SK-N-SH treated with all-trans-retinoic acid at 6 μM for 48 hours (cell line): Measurements from ENCODE around the gene KLHL6.

Experiments
- ATAC-seq: fragments of 200-7000 bp; cut with Tn5 transposase; 3 replicates; pipeline ENCODE4 v1.9.1; 2020; ENCODE audit warnings: mild to moderate bottlenecking, moderate library complexity
- ARNTL ChIP-seq: fragments of 450-650 bp; formaldehyde crosslinking; IDR thresholded peaks from 2 replicates; pipeline ENCODE4 v1.5.0; 2020; ENCODE audit warnings: low read depth, mild to moderate bottlenecking, moderate library complexity, borderline replicate concordance
- BACH2 ChIP-seq: fragments of 250-450 bp; sonication (Bioruptor Pico); IDR thresholded peaks from 2 replicates; pipeline ENCODE4 v1.9.0; 2021; ENCODE audit warnings: mild to moderate bottlenecking, borderline replicate concordance
- CSDC2 ChIP-seq: fragments of 250-450 bp; sonication (Bioruptor Pico); IDR thresholded peaks from 2 replicates; pipeline ENCODE4 v1.5.0; 2020; ENCODE audit warnings: mild to moderate bottlenecking, moderate library complexity
- ESRRG ChIP-seq: fragments of 250-450 bp; sonication (Bioruptor Pico); IDR thresholded peaks from 2 replicates; pipeline ENCODE4 v1.6.1; 2021; ENCODE audit warnings: mild to moderate bottlenecking
- ISL1 ChIP-seq: fragments of 250-450 bp; sonication (Bioruptor Pico); IDR thresholded peaks from 2 replicates; pipeline ENCODE4 v2.1.2; 2022; ENCODE audit warnings: mild to moderate bottlenecking, moderate library complexity
- OSR1 ChIP-seq: fragments of 250-450 bp; sonication (Bioruptor Pico); IDR thresholded peaks from 2 replicates; pipeline ENCODE4 v1.8.0; 2022; ENCODE audit warnings: moderate library complexity, mild to moderate bottlenecking, inconsistent platforms
- RARB ChIP-seq: fragments of 250-450 bp; sonication (Bioruptor Pico); IDR thresholded peaks from 2 replicates; pipeline ENCODE4 v1.8.0; 2021; ENCODE audit warnings: mild to moderate bottlenecking, moderate library complexity
- SNAI2 ChIP-seq: fragments of 250-450 bp; sonication (Bioruptor Pico); IDR thresholded peaks from 2 replicates; pipeline ENCODE4 v1.5.0; 2020; ENCODE audit warnings: mild to moderate bottlenecking, moderate library complexity
- TCF4 ChIP-seq: fragments of 250-450 bp; sonication (Bioruptor Pico); IDR thresholded peaks from 2 replicates; pipeline ENCODE4 v1.8.0; 2021; ENCODE audit warnings: mild to moderate bottlenecking, moderate library complexity, borderline replicate concordance
- TOX ChIP-seq: fragments of 250-450 bp; sonication (Bioruptor Pico); IDR thresholded peaks from 2 replicates; pipeline ENCODE4 v1.8.0; 2021; ENCODE audit warnings: mild to moderate bottlenecking, moderate library complexity, borderline replicate concordance
- ZC3H10 ChIP-seq: fragments of 250-450 bp; sonication (Bioruptor Pico); IDR thresholded peaks from 2 replicates; pipeline ENCODE4 v1.5.1; 2021; ENCODE audit warnings: mild to moderate bottlenecking, moderate library complexity
- ZFP3 ChIP-seq: fragments of 250-450 bp; sonication (Bioruptor Pico); IDR thresholded peaks from 2 replicates; pipeline ENCODE4 v1.5.0; 2020; ENCODE audit warnings: mild to moderate bottlenecking, moderate library complexity
- ZNF565 ChIP-seq: fragments of 450-650 bp; formaldehyde crosslinking; conservative IDR thresholded peaks from 2 replicates; pipeline ENCODE4 v1.5.0; 2020; ENCODE audit warnings: low read depth, mild to moderate bottlenecking, moderate library complexity
- ZNF70 ChIP-seq: fragments of 450-650 bp; formaldehyde crosslinking; IDR thresholded peaks from 2 replicates; pipeline ENCODE4 v1.5.0; 2020; ENCODE audit warnings: mild to moderate bottlenecking, moderate library complexity
- ZNF8 ChIP-seq: fragments of 450-650 bp; formaldehyde crosslinking; IDR thresholded peaks from 2 replicates; pipeline ENCODE4 v1.5.0; 2020; ENCODE audit warnings: mild to moderate bottlenecking, moderate library complexity
- TF ChIP-seq, protein P1 (sequence below): fragments of 250-450 bp; sonication (Bioruptor Pico); IDR thresholded peaks from 2 replicates; pipeline ENCODE4 v1.8.0; 2020; ENCODE audit warnings: mild to moderate bottlenecking, moderate library complexity, borderline replicate concordance
- TF ChIP-seq, protein P2 (sequence below): fragments of 250-450 bp; sonication (Bioruptor Pico); IDR thresholded peaks from 2 replicates; pipeline ENCODE4 v1.5.0; 2020; ENCODE audit warnings: mild to moderate bottlenecking, moderate library complexity
- TF ChIP-seq, protein P3 (sequence below): fragments of 250-450 bp; sonication (Bioruptor Pico); IDR thresholded peaks from 2 replicates; pipeline ENCODE4 v1.5.1; 2020; ENCODE audit warnings: low read depth, mild to moderate bottlenecking, moderate library complexity
- TF ChIP-seq, protein P4 (sequence below): fragments of 250-450 bp; sonication (Bioruptor Pico); IDR thresholded peaks from 2 replicates; pipeline ENCODE4 v1.5.1; 2021; ENCODE audit warnings: mild to moderate bottlenecking, moderate library complexity
- TF ChIP-seq, protein P5 (sequence below): fragments of 250-450 bp; sonication (Bioruptor Pico); IDR thresholded peaks from 2 replicates; pipeline ENCODE4 v1.8.0; 2021; ENCODE audit warnings: low read depth, mild to moderate bottlenecking, moderate library complexity, borderline replicate concordance

KLHL6 gene

DNA sequence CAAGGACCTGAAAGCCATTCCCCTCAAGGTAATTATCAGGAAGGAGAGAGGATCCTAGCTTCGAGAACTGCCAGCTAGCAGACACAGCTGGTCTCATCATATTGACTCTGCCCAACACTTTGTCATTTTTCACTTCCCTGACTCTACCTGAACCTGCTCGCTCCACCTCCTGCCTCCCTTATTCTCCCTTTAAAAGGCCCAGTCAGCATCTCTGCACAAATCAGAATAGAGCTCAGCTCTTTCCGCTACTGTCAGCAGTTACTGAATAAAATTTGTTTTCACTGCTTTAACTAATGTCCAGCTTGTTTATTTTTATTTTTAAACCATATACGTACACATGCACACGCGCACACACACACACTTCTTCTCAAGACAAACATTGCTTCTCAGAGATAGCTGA lies 69.9 kb downstream of the KLHL6 start:
- TF ChIP-seq, protein P1, sequence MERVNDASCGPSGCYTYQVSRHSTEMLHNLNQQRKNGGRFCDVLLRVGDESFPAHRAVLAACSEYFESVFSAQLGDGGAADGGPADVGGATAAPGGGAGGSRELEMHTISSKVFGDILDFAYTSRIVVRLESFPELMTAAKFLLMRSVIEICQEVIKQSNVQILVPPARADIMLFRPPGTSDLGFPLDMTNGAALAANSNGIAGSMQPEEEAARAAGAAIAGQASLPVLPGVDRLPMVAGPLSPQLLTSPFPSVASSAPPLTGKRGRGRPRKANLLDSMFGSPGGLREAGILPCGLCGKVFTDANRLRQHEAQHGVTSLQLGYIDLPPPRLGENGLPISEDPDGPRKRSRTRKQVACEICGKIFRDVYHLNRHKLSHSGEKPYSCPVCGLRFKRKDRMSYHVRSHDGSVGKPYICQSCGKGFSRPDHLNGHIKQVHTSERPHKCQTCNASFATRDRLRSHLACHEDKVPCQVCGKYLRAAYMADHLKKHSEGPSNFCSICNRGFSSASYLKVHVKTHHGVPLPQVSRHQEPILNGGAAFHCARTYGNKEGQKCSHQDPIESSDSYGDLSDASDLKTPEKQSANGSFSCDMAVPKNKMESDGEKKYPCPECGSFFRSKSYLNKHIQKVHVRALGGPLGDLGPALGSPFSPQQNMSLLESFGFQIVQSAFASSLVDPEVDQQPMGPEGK (CRISPR knock-in tag) = no peak
- TF ChIP-seq ARNTL (no peak), ZC3H10 (CRISPR knock-in tag) (no peak), RARB (CRISPR knock-in tag) (no peak), ESRRG (CRISPR knock-in tag) (no peak)
- TF ChIP-seq, protein P2, sequence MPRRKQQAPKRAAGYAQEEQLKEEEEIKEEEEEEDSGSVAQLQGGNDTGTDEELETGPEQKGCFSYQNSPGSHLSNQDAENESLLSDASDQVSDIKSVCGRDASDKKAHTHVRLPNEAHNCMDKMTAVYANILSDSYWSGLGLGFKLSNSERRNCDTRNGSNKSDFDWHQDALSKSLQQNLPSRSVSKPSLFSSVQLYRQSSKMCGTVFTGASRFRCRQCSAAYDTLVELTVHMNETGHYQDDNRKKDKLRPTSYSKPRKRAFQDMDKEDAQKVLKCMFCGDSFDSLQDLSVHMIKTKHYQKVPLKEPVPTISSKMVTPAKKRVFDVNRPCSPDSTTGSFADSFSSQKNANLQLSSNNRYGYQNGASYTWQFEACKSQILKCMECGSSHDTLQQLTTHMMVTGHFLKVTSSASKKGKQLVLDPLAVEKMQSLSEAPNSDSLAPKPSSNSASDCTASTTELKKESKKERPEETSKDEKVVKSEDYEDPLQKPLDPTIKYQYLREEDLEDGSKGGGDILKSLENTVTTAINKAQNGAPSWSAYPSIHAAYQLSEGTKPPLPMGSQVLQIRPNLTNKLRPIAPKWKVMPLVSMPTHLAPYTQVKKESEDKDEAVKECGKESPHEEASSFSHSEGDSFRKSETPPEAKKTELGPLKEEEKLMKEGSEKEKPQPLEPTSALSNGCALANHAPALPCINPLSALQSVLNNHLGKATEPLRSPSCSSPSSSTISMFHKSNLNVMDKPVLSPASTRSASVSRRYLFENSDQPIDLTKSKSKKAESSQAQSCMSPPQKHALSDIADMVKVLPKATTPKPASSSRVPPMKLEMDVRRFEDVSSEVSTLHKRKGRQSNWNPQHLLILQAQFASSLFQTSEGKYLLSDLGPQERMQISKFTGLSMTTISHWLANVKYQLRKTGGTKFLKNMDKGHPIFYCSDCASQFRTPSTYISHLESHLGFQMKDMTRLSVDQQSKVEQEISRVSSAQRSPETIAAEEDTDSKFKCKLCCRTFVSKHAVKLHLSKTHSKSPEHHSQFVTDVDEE = no peak
- no peak for ATAC-seq

DNA sequence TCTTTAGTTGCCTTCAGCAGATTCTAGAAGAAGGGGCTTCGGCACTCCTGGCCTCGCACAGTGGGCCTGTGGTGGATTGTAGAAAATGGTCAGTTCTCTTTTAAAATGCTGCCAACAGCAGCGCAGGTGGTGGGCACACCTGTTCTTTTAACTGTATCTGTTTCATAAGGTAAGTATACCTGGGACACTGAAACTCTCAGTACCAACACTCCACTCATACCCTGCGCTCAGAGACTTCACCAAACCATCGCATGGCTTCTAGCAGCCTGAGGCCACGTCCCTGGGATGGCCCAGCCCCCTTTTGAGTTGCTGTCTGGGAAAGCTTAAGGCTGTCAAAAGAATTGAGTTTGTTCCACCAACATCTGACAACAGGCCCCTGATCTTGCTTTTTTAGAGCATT lies 70.4 kb downstream of the KLHL6 start:
- TF ChIP-seq TOX (CRISPR knock-in tag) (no peak), ZNF565 (CRISPR knock-in tag) (no peak), CSDC2 (no peak), OSR1 (CRISPR knock-in tag) (no peak), ZFP3 (CRISPR knock-in tag) (no peak), BACH2 (CRISPR knock-in tag) (no peak), TCF4 (no peak), ZC3H10 (CRISPR knock-in tag) (no peak), ZNF70 (CRISPR knock-in tag) (no peak), ESRRG (CRISPR knock-in tag) (no peak), ARNTL (no peak), ISL1 (no peak), ZNF8 (CRISPR knock-in tag) (no peak), SNAI2 (CRISPR knock-in tag) (no peak)
- TF ChIP-seq, protein P3, sequence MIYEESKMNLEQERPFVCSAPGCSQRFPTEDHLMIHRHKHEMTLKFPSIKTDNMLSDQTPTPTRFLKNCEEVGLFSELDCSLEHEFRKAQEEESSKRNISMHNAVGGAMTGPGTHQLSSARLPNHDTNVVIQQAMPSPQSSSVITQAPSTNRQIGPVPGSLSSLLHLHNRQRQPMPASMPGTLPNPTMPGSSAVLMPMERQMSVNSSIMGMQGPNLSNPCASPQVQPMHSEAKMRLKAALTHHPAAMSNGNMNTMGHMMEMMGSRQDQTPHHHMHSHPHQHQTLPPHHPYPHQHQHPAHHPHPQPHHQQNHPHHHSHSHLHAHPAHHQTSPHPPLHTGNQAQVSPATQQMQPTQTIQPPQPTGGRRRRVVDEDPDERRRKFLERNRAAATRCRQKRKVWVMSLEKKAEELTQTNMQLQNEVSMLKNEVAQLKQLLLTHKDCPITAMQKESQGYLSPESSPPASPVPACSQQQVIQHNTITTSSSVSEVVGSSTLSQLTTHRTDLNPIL (CRISPR knock-in tag) = no peak
- TF ChIP-seq, protein P4, sequence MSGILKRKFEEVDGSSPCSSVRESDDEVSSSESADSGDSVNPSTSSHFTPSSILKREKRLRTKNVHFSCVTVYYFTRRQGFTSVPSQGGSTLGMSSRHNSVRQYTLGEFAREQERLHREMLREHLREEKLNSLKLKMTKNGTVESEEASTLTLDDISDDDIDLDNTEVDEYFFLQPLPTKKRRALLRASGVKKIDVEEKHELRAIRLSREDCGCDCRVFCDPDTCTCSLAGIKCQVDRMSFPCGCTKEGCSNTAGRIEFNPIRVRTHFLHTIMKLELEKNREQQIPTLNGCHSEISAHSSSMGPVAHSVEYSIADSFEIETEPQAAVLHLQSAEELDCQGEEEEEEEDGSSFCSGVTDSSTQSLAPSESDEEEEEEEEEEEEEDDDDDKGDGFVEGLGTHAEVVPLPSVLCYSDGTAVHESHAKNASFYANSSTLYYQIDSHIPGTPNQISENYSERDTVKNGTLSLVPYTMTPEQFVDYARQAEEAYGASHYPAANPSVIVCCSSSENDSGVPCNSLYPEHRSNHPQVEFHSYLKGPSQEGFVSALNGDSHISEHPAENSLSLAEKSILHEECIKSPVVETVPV (CRISPR knock-in tag) = no peak
- TF ChIP-seq, protein P2 = no peak
- TF ChIP-seq, protein P5, sequence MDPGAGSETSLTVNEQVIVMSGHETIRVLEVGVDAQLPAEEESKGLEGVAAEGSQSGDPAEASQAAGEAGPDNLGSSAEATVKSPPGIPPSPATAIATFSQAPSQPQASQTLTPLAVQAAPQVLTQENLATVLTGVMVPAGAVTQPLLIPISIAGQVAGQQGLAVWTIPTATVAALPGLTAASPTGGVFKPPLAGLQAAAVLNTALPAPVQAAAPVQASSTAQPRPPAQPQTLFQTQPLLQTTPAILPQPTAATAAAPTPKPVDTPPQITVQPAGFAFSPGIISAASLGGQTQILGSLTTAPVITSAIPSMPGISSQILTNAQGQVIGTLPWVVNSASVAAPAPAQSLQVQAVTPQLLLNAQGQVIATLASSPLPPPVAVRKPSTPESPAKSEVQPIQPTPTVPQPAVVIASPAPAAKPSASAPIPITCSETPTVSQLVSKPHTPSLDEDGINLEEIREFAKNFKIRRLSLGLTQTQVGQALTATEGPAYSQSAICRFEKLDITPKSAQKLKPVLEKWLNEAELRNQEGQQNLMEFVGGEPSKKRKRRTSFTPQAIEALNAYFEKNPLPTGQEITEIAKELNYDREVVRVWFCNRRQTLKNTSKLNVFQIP (CRISPR knock-in tag) = no peak

More for the DNA sequence above, 70.4 kb downstream of the KLHL6 start:
- ATAC-seq = no peak
